Left ventricle myocardium inferior (tissue), 1 donor: ENCODE data around the gene ERP29. TPM values are rescaled to one million over a fixed set of nuclear protein-coding genes. Genes with fewer than 3 reads are reported as not detected.
A peak's percentile ranks its signal among the peaks of the same experiment; 100 is the strongest.
"Not testable (repeated sequence)": the region's sequence is repeated elsewhere in the genome, so short reads cannot be mapped to it uniquely, and the experiment has no call there.

ENCODE experiments used
- DNase-seq: peaks from one replicate; pipeline ENCODE4 v3.0.0-alpha.2; 2020
- H3K27ac ChIP-seq: fragments of 200-600 bp; replicated peaks from 2 replicates; pipeline ENCODE4 v1.8.0; 2021
- H3K27me3 ChIP-seq: fragments of 200-600 bp; 2 replicates; pipeline ENCODE4 v1.8.0; 2021; ENCODE audit warnings: low read depth
- H3K36me3 ChIP-seq: fragments of 200-600 bp; 2 replicates; pipeline ENCODE4 v1.8.0; 2021
- H3K4me1 ChIP-seq: fragments of 200-600 bp; 2 replicates; pipeline ENCODE4 v1.8.0; 2021
- H3K4me3 ChIP-seq: fragments of 200-600 bp; 2 replicates; pipeline ENCODE4 v1.8.0; 2021; ENCODE audit warnings: mild to moderate bottlenecking, moderate library complexity
- H3K9me3 ChIP-seq: fragments of 200-600 bp; replicated peaks from 2 replicates; pipeline ENCODE4 v1.8.0; 2021
- intact Hi-C: fragments of 100-400 bp; cut with micrococcal nuclease; formaldehyde crosslinking; loops from one replicate; pipeline ENCODE4 v1.11.0; 2022
- total RNA-seq: library from RNA; stranded (reverse); fragmentation: NEBNext Ultra II Directional; extraction: Animal tissue kit (Norgen Biotek cat#: 25700); gene quantifications from one replicate; pipeline ENCODE4 v1.2.1, GENCODE V29; 2021
- TF ChIP-seq, protein P1 (sequence below): fragments of 200-600 bp; IDR thresholded peaks from 2 replicates; pipeline ENCODE4 v1.8.0; 2021; ENCODE audit warnings: antibody characterized with exemption, mild to moderate bottlenecking, borderline replicate concordance
- donor health status: DM: no; HTN: yes; CAD: no; lungs with severe emphysema.

The ERP29 gene
- total RNA-seq, 1 donor from 2014 or later, result 49.3 TPM

DNA sequence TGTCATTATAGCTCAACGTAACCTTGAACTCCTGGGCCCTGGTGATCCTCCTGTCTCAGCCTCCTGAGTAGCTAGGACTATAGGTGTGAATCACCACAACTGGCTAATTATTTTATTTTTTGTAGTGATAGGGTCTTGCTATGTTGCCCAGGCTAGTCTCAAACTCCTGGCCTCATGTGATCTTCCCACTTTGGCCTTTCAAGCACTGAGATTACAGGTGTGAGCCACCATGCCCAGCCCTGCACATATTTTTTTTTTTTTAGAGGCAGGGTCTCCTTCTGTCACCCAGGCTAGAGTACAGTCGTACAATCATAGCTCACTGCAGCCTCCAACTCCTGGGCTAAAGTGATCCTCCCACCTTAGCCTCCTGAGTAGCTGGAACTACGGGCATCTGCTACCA is 9.2 kb upstream of the ERP29 start:
- H3K4me1 ChIP-seq, result peaks cover 33% of the 10 kb centered on the region
- TF ChIP-seq, protein P1, sequence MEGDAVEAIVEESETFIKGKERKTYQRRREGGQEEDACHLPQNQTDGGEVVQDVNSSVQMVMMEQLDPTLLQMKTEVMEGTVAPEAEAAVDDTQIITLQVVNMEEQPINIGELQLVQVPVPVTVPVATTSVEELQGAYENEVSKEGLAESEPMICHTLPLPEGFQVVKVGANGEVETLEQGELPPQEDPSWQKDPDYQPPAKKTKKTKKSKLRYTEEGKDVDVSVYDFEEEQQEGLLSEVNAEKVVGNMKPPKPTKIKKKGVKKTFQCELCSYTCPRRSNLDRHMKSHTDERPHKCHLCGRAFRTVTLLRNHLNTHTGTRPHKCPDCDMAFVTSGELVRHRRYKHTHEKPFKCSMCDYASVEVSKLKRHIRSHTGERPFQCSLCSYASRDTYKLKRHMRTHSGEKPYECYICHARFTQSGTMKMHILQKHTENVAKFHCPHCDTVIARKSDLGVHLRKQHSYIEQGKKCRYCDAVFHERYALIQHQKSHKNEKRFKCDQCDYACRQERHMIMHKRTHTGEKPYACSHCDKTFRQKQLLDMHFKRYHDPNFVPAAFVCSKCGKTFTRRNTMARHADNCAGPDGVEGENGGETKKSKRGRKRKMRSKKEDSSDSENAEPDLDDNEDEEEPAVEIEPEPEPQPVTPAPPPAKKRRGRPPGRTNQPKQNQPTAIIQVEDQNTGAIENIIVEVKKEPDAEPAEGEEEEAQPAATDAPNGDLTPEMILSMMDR, result no peak
- H3K4me3 ChIP-seq, result peak overlapping the region; percentile 55
- intact Hi-C loops, result no loop called here
- H3K27me3 ChIP-seq, result no peaks in the 10 kb centered on the region
- no peaks in the 10 kb centered on the region for H3K9me3 ChIP-seq
- DNase-seq, result no peak
- peaks cover 10% of the 10 kb centered on the region for H3K36me3 ChIP-seq
- no peak overlapping the region for H3K27ac ChIP-seq

DNA sequence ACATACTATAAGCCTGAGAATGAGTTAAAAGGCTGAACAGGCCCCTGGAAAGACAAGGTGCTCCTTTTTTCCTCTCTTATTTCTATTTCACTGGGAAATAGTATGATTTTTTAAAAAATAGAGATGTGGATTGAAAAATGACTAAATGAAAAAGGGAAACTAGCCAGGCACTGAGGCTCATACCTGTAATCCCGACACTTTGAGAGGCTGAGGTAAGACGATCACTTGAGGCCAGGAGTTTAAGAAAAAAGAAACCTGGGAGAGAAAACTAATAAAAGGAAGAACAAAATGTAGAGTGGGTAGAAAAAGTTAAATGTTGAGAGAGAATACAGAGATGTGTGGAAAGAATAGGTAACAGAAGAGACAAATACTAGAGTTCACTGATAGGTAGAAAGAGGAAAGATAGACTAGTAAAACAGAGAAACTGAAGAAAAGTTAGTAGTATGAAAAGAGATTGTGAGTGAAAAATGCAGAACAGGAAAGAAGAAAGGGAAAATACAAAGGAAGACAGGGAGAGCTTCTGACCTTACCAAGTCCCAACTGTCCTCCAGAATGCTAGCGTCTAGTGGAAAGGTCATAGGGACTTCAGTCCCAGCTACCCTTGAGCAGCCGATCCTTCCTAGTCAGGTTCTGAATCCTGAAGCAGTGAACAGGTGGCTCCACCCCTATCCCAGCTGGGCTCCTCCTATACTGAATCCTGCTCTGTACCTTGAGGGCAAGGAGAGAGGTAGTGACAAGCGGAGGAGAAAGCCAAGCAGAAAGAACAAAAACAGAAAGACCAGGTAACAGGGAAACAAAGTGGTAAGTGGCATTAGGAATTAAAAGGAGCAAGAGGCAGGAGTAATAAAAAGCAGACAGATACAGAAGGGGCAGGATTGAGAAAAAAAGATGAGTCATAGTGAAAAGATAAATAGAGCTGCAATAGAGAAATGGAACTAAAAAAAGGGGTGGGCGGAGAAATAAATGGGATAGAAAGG is 7.5 kb upstream of the ERP29 start:
- intact Hi-C loops, result no loop called here
- no peak for DNase-seq
- H3K4me3 ChIP-seq, result peak overlapping the region; percentile 55
- H3K27ac ChIP-seq, result peak overlapping the region; percentile 61
- peaks cover 24% of the 10 kb centered on the region for H3K4me1 ChIP-seq
- H3K27me3 ChIP-seq, result no peaks in the 10 kb centered on the region
- H3K36me3 ChIP-seq, result peaks cover 10% of the 10 kb centered on the region
- TF ChIP-seq, protein P1, result no peak
- H3K9me3 ChIP-seq, result no peaks in the 10 kb centered on the region

DNA sequence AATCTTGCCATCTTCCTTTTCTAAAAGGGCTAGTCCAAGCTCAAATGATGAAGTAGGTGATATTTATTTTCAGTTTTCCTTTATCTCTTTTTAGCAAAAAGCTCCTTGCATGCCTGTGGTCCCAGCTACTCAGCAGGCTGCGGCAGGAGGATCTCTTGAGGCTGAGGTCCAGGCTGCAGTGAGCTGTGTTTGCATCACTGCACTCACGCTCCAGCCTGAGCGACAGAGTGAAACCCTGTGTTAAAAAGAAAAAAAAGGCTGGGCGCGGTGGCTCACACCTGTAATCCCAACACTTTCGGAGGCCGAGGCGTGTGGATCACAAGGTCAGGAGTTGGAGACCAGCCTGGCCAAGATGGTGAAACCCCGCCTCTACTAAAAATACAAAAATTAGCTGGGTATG is 5.3 kb upstream of the ERP29 start:
- intact Hi-C loops, result no loop called here
- DNase-seq, result no peak
- H3K27me3 ChIP-seq, result no peaks in the 10 kb centered on the region
- H3K36me3 ChIP-seq, result no peaks in the 10 kb centered on the region
- H3K4me3 ChIP-seq, result no peak overlapping the region
- no peak overlapping the region for H3K27ac ChIP-seq
- H3K9me3 ChIP-seq, result no peaks in the 10 kb centered on the region
- peaks cover 27% of the 10 kb centered on the region for H3K4me1 ChIP-seq
- TF ChIP-seq, protein P1, result no peak

DNA sequence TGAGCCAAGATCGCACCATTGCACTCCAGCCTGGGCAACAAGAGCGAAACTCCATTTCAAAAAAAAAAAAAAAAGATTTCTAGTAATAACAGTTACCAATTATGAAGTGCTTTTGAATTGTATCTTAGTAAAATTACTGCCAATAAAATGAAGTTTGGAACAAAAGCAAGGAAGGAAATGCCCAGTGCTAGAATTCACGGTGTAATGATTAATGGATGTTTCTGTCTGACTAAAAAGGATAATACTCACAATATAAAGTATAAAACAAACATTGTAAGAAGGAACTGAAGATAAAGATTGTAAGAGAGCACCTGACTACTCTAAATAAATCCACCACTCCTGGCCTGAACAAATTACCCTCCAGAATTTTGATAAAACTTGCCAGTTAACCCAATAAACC is 4.3 kb upstream of the ERP29 start:
- no peak overlapping the region for H3K27ac ChIP-seq

DNA sequence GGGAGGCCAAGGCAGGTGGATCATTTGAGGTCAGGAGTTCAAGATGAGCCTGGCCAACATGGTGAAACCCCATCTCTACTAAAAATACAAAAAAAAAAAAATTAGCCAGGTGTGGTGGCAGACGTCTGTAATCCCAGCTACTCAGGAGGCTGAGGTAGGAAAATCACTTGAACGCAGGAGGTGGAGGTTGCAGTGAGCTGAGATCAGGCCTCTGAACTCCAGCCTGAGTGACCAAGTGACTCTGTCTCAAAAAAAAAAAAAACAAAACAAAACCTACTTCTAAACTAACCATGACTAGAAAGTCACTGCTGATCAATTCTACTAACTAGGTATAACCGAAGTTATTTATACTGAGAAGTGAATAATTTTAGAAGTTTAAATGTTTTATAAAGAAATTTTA is 3.6 kb upstream of the ERP29 start:
- intact Hi-C loops, H3K36me3 ChIP-seq, H3K9me3 ChIP-seq, H3K27ac ChIP-seq, H3K27me3 ChIP-seq, H3K4me3 ChIP-seq, DNase-seq: not testable (repeated sequence)
- H3K4me1 ChIP-seq, result peaks cover 37% of the 10 kb centered on the region

More for the DNA sequence above, 4.3 kb upstream of the ERP29 start:
- DNase-seq, result no peak
- intact Hi-C loops, result no loop called here
- H3K27me3 ChIP-seq, result no peaks in the 10 kb centered on the region
- no peaks in the 10 kb centered on the region for H3K36me3 ChIP-seq
- no peaks in the 10 kb centered on the region for H3K9me3 ChIP-seq
- H3K4me1 ChIP-seq, result peaks cover 31% of the 10 kb centered on the region
- H3K4me3 ChIP-seq, result no peak overlapping the region
- TF ChIP-seq, protein P1, result no peak
